Activated T-cell treated with anti-CD3 and anti-CD28 coated beads for 24 hours (primary cell): ENCODE data around the gene ANKS1A.

ENCODE experiments used
- DNase-seq: peaks from one replicate; pipeline ENCODE4 v3.0.0-alpha.2; 2020; ENCODE audit warnings: low read depth

The ANKS1A gene

GRCh38 chr6:35041086-35041861, 152.2 kb downstream of the ANKS1A start:
- DNase-seq = no peak

GRCh38 chr6:35042031-35042815, 153.2 kb downstream of the ANKS1A start:
- DNase-seq = no peak

DNA sequence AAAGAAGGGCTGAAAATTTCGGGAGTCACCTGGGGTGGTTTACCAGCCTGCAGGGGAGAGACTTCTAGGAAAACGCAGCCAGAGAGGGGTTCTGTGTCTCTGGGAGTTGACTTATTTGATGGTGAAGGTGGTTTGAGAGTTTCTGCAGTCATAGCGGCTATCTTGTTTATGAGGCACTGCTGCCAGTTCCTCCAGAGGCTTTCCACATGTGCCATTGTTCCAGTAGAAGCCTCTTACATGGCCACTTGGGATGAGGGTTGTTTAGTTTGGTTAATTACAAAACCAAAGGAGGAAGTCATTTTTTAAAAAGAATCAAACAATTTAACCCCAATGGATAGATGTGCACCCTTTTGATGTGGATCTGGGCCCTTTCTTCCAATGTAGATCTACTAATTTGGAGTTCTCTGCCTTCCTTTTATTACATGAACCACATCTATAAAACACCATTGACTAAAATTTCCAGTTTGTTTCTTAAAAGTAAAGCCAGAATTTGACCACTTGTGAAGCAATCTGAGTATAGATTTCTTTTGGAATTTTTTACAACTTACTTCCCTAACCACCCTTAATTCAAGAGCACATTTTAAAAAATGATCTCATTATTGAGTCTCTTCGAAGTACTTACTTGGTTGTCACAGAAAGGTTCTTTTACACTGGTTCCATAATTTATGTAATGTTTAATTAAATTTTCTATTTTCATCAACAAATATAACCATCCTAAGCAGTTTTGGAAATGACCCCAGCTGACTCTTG, 154.5 kb downstream of the ANKS1A start:
- no peak for DNase-seq

DNA sequence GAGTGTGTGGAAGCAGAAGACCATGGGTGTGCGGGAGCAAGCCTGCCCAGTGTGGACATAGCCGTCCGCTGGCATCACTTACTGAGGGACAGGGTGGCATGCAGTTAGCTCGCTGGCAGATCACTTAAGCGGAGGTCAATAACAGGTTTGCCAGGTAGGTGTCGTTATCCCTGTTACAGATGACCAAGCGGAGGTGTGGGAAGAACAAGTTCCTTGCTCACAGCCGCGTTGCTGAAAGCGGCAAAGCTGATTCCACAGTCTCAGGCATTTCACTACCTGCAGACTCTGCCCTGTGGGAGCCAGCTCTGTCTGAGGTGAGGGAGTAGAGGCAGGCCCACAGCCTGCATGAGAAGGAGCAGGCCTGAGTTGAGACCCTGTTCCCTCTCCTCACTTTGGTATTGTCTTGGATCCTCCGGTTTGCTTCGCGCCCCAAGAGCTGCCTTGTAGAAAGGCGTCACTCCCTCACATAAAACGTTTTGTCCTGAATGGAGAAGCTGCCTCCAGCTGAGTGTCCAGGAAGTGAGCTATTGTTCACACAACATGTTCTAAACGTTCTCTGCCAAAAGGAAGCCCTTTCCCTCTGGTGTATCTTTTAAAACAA, 155.2 kb downstream of the ANKS1A start:
- no peak for DNase-seq

DNA sequence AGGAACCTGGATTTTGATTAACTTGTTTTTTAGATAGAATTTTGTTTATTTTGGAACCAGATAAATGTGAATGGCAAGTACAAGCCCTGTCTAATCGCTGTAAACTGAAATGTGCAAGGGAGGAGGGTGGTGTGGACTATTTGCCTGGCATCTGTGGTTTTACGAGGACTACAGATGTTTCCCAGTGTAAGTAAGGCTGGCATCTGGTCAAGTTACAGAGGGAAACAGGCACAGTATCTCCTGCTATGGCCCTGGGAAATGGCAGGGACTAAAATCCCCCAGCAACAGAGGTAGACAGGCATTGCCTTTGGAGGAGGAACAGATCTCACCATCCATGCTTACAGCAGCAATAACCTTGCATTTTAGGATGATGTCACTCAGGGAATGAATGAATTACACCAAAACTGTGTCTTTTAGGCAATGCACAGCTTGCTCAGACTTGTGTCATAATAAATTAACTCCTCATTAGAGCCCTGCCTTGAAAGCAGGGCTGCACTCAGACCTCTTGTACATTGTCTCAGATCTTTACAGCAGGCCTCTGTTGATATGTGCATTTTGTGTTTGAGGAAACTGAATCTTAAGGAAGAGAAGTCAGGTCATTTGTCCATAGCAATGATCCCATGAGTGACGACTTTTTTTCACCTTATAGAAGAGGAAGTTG, 155.8 kb downstream of the ANKS1A start:
- DNase-seq = no peak

DNA sequence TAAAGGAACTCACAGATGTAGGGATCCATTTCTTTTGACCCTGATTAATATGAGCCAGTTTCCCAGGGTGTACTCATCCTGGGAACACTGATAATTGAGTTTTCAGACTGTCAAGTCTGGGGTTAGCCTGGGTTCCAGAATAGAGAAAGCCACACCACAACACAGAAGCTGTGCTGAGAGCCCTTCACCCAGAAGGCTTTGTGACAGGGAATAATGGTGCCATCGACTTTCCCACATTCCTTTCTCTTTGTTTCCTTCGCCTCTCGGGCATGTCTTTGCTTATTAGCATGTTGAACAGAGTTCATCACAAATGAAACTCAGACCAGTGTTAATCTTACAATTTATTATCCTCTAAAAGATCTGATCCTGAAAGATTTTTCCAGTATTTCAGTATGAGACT, 157.0 kb downstream of the ANKS1A start:
- DNase-seq = no peak

DNA sequence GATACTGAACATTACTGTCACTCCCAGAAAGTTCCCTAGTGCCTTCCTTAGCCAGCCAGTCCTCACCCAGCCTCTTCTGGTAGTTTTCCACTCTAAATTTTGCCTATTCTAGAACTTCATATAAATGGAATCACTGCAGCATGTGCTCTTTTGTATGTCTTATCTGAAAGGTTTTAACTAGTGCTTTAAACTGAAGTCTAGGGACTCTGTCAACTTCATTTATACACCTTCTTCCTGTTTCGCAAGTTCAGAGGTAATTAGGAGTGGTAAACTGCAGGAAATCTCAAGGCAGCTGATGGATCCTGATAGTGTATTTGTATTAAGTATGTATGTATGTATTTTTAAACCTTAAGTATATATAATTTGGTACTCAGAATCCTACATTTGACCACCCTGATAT, 157.8 kb downstream of the ANKS1A start:
- no peak for DNase-seq

GRCh38 chr6:35047265-35048011, 158.4 kb downstream of the ANKS1A start:
- DNase-seq = no peak

GRCh38 chr6:35048031-35048613, 159.1 kb downstream of the ANKS1A start:
- no peak for DNase-seq

DNA sequence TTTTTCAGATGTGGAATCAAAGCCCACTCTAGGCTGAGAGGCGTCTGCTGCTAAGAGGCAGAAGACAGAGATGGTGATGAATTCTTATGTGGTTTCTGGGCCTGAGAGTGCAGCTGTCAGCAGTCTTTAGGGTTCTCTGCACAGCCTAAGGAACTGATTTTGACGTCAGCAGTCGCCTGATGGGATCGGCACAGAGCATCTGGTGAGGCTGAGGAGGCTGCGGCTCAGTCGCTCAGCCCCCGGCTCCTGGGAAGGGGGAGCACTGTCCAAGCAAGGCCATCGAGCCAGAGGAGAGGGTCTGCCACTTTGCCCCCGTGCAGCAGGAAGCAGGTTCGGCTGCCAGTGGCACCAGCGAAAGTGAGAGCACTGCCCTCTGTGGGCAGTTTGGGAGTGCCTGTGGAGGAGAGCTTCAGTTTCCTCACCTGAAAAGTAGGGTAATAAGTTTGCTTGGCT, 159.6 kb downstream of the ANKS1A start:
- no peak for DNase-seq

DNA sequence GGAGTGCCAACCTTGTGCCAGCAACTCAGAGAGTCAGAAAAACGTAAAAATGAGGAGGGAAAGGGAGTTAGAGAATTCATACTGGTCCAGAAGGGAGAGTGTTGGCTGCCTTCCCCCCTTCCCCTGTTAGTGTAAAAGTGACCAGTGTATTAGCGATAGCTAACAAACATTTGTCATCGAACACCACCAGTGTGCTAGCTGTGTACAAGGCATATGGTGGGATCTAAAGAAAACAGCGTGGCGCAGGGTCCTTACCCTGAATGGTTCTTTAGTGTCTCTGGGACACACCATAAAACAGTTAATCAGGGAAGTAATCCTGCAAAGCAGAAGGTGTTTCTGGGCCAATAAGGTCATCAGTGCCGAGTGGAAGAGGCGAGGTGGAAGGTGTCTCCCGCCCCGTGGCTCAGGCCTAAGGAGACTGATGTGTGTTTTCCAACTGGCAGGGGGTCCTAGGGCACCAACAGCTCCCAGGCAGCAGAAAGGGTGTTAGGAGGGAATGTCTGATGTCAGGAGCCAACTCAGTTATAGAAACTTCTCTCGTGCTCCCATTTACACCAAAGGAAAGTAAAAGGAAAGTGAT, 160.2 kb downstream of the ANKS1A start:
- no peak for DNase-seq

GRCh38 chr6:35049900-35050756, 161.1 kb downstream of the ANKS1A start:
- no peak for DNase-seq

- no peak for DNase-seq
These were observed 161.8 kb downstream of the ANKS1A start for GRCh38 chr6:35050757-35051330.

- DNase-seq = no peak
These were observed 162.3 kb downstream of the ANKS1A start for GRCh38 chr6:35051396-35051795.

- no peak for DNase-seq
These were observed 163.0 kb downstream of the ANKS1A start for GRCh38 chr6:35051997-35052583.

- DNase-seq = no peak
These were observed 163.9 kb downstream of the ANKS1A start for GRCh38 chr6:35052694-35053565.

GRCh38 chr6:35053701-35054100, 164.6 kb downstream of the ANKS1A start:
- no peak for DNase-seq
